GM21423 (cell line): ENCODE measurements around the gene CD96.

Experiments
- ATAC-seq: cut with Tn5 transposase; IDR thresholded peaks from one replicate; pipeline ENCODE4 v1.9.1; 2021; ENCODE audit warnings: mild to moderate bottlenecking, moderate library complexity; ENCODE audit not compliant: unreplicated experiment

Gene CD96

DNA sequence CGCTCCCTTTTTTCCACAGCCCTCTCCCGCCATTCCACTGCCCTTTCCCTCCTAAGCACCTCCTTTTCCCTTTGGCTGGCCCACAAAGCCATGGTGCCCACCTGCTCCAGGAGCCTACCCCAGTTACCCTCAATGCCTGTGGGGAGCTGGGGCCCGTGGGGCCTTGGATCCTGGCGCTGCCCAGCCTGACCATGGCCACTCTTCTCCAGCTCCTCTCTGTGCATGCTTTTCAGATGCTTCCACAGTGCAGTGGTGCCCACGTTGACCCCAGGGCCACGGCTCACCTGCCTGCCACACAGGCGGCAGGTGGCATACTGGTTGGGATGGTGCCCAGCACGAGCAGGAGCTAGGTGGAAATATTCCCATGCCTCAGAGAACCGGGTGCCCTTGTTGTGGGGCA lies 51.7 kb downstream of the CD96 start:
- ATAC-seq: no peak

DNA sequence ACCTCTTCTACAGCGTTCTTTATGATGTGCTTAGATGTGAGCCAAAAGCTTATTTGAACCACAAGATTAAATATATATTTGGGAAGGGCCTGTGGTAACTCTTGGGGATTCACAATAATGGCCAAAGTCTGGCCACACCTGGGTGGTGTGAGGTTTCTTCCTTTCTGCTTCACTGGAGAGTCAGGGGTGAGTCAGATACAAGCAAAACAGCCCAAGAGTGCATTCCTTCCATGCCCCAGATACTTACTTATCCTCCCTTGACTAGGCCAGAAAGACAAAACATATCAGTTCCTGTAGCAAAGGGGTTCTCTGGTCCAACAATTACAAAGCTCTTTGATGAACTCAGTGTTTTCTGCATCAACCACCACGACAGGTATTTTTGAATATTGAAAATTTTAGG lies 52.2 kb downstream of the CD96 start:
- ATAC-seq: peak; percentile 72

DNA sequence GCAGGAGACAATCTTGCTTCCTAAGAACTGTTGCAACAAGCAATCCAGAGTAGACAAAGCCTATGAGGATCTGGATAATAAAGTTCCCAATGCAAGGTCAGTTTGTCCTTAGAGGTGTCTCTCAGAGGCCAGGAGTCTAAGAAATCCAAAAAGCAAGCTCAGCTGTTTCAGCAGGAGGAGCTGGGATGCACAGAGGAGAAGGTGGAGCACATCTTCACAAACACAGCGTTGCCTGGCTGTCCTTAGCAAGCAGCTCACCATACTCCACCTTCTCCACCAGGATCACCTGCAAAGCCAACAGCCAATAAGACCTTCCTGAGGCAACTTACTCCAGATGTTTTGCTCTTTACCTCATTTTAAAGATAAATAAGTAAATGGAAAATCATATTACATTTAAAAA lies 52.8 kb downstream of the CD96 start:
- ATAC-seq: no peak

DNA sequence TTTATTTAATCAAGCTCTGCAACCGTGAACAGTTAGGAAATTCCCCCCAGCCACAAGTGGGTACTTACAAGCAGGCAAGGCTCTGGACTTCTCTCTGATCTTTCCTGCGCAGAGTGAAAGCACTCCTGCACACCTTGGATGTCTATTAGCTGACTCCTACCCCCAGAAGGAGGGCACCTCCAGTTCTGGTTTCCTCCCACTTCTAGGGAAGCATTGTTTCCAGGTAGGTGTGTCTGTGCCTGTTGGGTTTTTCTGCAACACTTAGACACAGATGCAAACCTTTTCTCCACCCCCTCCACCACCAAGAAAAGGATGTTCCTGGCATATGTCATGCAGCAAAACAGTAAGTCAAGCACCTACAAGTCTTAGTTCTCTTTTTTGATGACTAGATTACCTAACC lies 53.2 kb downstream of the CD96 start, which contains the start of gene ZBED2:
TSS of gene ZBED2 (minus strand) at position 115 of the 400 bp plus-strand sequence. CDS start 1,145 bp downstream, outside the sequence.
- peak; percentile 39 for ATAC-seq

DNA sequence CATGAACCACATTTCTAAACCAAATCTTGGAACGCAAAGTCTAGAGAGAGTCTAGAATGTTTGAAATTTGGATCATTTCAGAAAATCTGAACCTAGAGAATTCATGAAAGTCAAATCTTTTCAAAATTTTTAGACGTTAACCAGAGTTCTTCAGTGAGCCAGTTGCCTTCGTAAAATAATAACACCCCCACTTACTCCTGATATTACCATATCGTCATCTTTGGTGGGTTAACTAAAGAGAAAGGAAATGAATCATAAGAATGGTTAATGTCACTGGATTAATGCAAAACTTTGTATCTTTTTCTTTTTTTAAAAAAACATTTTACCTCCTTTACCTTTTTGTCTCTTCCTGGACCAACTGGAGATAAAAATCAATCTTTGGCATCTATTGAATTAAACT lies 54.3 kb downstream of the CD96 start:
- ATAC-seq: no peak

DNA sequence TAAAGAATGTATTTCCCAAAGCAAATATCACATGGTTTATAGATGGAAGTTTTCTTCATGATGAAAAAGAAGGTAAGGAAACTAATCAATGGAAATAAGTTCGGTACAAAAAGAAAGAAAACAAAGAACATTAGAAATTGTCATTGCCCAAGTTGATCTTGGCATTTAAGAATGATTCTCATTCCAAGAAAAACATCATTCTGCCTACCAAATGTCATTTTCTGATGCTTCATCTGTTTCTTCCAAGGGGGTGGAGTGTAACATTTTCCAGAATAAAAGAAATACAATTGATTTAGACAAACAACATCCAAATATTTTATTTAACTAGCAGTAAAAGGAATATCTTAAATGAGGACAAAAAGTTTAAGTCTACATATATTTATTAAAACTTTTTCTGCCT lies 56.1 kb downstream of the CD96 start:
- no peak for ATAC-seq

DNA sequence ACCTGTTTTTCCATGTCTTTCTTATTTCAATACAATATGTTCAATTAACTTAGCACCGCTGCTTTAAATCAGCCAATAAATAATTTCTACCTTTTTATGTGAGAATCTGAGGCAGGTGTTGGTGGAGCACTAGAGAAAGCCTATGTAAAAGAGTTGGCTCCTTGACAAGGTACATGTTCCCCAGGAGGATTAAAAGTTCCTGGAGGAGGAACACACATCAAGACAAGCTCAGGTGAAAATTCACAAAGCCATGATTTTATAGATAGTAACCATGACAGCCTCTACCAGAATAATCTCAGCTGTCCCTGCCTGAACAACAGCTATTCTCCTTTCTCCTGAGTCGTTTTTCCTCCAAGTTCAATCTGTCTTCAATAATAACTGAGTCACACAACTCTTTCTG lies 56.6 kb downstream of the CD96 start:
- no peak for ATAC-seq

DNA sequence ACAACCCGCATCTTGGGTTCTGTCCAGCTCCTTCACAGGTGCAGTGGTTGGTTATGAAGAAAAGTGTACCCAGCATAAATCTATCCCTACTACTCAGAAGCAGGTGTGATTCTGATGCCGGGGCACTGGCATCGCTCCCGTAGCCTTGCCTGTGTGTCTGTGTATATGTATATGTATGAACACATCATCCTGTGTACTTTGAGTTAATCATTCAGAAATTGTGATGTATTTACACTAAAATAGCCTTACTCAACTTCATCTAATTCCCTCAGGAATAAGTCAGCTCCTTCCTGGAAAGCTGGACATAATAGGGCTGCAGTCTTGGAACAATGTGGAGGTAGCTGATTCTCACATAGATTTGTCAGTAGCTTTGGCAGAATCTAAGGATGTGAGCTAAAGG lies 59.8 kb downstream of the CD96 start:
- no peak for ATAC-seq

DNA sequence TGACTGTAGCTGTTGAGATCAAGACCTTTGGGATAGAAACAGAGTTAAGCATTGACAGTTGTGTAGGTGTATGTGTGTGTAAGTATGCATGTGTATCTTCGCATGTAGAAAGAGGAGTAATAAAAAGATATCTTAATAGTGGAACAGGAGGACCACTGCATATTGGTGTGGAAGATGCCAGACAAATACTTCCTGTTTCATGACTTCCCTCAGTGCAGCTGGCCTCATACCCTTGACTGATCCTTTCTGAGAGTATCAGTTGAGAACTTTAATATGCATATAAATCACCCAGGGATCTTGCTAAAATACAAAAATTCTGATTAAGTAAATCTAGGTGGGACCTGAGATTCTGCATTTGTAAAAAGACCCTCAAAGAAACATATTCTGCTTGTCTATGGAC lies 61.7 kb downstream of the CD96 start:
- ATAC-seq: peak; percentile 60

DNA sequence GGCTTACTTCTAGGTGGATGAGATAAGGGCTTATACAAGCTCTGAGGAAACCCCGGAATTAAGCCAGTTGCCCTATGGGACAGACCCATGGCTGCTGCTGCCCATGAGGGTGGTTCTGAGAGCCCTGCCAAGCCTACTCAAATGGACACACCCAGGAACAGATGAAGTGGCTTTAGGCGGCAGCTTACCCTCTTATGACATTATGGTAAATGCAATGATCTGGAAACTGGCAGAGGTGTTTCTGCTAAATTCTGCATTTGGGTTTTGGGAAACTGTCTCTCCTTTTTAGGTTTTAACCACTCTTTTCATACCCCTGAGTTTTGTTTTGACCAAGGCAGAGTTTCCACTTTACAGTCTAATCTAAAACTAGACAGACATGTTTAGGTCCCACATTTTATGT lies 62.1 kb downstream of the CD96 start:
- ATAC-seq: peak; percentile 30

DNA sequence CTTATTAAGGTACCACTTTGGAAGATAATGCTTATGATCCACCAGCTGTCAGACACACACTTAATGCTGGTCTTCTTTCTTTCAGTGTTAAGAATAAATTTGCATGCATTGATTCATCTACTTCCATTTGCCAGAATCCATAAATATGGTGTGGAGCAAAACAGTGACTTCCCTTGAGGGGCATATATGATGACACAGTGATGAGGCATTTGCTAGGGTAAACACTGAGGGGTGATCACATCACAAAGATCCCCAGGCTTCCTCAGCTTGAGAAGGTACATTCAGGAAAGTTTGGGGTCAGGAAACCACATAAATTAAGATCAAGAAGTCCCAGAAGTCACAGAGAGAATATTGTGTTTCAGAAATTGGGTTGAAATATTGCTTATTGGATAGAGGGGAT lies 63.0 kb downstream of the CD96 start:
- no peak for ATAC-seq

DNA sequence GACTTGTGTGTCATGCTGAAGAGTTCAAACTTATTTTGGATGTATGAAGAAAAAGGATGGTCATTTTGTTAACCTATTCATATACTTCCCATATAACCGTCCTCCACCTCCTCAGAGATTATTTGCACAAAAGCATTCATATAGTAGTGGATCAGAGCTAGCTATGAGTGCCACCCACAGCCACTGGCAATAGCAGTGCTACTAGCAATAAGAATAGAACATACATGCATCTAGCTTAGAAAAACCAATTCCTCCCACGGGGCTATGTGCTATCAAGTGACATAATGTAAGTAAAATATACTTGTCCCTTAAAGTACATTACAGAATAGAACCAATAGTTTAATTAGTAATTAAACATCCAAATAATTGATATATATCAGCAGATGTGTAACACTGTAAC lies 63.5 kb downstream of the CD96 start:
- ATAC-seq: no peak

DNA sequence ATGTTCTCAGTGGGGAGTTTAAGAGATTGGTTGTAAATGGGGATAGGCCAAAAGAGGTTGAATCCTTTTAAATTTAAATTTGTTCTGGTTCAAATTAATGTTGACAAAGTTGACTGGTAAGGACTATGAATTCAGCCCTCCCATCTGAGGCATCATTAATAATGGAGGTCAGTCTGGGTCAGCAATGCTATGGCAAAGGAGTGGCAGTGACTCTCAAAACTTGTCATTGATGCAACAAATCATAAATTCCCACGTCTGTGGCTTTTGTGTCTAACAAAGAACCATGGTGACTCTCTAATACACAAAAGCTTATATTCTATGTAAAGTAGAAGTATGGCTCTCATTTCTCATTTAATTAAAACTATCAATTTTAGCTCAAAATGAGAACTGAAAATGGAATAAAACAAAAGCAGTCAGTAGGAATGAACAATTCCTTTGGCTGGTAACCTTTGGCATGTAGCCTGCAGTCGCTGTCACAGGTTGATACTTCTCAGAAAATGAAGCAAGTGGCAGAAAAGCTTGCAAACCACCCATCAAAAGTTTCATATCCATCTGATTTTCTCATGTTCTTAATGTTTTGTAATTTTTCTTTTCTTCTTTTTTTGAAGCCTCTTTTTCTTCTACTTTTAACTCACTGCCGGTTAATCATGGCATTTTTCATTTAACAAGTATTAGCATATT lies 65.4 kb downstream of the CD96 start:
- no peak for ATAC-seq

DNA sequence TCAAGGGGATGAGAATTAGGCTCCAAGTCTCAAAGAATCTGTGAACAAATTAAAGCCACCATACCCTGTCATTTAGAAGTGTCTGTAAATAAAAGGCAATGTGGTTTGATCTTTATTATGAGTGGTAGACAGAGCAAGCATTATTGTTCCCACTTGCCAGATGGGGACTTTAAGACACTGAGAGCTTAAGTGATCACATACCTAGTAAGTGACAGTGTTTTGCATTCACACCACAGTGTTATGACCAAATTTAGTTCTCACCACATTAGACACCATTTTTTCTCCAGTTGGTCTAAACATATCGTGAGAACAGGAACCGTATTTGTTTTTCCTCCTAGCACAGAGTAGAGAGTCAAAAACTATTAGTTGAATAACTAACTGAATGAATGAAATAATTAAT lies 66.4 kb downstream of the CD96 start:
- no peak for ATAC-seq

DNA sequence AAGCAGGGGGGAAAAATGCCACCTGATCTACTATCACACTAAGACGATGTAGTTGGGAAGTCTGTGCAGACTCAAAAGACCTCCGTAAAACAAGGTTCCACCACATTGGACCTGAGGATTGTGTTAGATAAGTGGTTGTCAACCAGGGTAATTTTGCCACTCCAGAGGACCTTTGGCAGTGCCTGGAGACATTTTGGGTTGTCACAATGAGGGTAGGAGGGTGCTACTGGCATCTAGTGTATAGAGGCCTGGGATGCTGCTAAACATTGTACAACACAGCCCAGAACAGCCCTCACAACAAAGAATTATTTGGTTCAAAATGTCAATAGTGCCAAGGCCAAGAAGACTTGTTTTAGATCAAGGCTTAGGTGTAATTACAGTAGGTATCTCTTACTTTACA lies 67.7 kb downstream of the CD96 start:
- ATAC-seq: no peak

DNA sequence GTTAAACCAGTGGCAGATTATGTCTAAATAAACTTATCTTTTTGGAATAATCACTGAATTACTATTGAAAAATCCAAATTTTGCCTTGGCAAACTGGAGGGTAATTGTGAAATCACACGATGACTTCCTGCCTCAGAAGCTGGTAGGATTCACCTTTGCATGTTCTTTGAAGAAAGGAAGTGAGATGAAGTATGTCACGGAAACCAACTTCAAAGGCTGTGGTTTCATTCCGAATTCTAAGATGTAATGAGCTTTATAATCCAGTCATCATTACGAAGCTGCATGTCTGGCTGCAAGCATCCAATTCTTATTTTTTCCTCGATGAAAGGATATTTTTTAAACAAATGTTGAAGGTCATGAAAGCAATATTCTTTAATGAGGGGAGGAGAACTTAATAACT lies 68.2 kb downstream of the CD96 start:
- ATAC-seq: peak; percentile 94

DNA sequence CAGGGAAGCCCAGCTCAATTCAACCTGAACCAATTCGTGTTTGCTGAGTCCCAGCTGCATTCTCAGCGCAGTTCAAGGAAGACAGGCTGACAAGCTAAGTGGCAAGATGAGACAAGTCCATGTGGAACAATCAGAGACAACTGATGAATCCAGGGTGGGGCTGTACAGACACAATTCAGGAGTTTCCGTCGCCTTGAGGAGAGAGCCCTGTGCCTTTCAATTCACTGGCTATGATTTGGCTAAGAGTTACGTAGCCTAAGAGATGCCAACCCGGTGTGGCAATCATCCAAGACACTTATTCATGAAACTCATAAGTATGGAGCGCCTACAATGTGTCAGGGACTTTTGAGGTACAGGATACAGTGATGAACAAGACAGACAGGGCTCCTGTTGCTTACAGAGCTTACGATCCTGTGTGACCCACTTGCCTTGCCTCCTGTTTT lies 68.6 kb downstream of the CD96 start:
- ATAC-seq: peak; percentile 18

DNA sequence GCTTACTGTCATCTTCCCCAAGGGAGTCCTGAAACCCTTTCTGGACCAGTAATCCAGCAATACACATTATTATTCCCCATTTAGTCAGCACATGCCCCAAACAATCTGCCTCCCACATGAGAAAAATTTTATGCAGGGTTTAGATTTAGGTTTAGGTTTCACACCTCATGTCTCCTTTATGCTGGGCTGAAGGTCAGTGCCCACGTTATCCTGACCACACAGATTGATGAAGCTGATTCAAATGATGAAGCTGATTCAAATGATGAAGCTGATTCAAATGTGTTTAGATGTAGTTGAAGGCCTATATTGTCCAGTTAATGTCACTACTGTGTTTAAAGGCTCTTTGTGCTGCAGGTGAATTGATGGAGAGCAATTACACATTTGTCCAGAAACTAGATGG lies 71.3 kb downstream of the CD96 start:
- no peak for ATAC-seq

DNA sequence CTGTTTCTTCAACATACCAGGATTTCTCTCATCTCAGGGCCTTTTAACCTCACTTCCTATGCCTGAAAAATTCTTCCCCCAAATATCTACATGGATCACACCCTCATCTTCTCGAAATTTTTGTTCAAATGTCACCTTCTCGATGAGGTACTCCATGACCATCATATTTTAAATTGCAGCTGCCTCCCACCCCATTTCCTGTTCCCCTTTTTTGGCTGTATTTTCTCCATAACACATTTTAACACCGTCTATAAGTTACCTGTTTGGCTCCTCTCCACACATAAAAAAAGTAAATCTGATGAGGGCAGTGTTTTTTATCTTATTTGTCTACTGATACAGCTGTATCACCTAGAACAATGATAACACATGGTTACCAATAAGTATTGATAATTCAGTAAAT lies 73.9 kb downstream of the CD96 start:
- ATAC-seq: no peak

DNA sequence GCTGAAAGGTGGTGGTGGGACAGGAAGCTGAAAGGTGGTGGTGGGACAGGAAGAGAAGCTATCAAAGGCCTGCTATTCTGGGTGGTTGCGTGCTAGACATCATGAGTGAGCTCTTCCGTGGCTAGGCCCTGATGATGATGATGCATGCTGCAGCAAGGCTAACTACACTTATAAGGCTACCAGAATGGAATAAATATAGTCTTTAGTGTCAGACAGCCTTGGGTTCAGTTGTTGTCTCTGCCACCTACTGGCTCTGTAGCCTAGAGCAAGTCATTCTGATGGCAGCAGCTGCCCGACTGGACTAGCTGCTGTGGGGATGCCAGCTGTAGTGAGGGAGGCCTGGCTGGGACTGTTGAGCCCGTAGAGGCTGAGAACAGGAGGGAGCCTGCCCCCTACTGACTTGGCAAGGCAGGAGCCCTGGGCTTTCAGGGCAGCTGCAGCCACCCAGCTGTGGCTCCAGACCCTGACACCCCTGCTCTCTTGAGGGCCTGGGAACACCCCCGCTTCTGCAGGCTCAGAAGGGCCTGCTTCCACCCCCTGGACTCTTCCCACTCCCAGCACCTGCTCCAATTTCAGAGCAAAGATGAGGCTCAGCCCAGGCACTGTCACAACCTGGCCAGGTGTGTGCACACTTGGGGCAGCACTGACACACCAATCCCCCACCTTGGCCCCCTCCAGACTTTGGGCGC lies 74.6 kb downstream of the CD96 start:
- peak; percentile 79 for ATAC-seq

DNA sequence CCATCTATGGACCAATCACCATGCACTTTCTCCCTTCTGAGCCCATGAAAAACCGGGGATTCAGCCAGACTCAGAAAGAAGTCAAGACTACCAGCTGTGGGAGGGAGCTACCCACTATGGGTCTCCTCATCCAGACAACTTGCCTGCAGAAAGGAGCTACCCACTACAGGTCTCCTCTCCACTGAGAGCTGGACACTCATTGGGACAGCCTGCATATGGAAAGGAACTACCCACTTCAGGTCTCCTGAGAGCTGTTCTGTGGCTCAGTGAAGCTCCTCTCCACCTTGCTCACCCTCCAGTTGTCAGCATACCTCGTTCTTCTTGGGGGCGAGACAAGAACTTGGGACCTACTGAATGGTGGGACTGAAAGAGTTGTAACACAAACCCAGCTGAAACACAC lies 75.4 kb downstream of the CD96 start:
- no peak for ATAC-seq

DNA sequence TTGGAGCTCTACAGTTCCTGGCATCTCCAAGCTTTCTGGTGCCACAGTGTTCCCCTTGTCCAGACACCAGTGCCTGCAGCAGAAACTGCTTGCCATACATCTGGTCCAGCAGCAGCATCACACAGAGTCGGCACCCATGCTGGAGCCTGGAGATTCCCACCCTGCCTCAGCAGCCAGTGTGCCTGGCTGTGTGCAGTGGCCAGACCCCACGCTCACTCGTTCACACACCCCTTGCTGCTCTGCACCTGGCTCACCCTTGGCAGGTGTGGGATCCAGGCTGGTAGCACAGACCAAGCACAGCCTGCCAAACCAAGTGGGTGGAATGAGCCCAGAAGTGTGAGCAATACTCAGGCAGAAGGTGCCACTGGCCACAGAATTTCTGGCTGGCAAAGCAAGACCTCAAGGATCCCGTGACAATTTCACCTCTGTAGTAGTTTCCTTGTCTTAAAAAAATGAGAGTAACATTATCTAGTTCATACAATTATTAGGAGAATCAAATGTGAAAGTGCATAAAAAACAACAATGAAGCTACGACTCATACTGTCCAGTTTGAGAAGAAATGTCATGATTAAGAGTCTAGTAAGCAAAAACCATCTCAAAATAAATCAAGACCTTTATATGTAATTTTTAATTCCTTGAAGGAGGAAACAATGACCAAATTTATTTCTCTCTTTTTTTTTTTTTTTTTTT lies 76.1 kb downstream of the CD96 start:
- ATAC-seq: no peak
